Measurements from ENCODE around the gene TAPBPL.

TAPBPL gene

DNA sequence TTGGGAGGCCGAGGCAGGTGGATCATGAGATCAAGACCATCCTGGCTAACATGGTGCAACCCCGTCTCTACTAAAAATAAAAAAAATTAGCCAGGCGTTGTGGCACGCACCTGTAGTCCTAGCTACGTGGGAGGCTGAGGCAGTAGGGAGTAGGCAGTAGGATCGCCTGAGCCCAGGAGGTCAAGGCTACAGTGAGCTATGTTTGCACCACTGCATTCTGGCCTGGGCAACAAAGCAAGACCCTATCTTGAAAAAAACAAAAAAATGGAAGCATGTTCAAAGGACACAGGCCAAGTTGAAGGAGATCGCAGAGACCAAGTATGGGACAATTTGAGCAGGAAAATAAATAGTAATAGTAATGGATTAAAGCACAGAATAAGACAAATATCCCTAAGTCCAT is 56.2 kb downstream of the TAPBPL start:
- no peak for TF ChIP-seq GATA1 (IDR thresholded peaks at IDR 0.05; ENCODE audit: low read depth, low read length)
- TF ChIP-seq POLR2A (IDR thresholded peaks at IDR 0.05; ENCODE audit: low read length) = no peak

More for the DNA sequence above, 56.2 kb downstream of the TAPBPL start:
- no peak for DNase-seq
